Stimulated activated CD4-positive, alpha-beta T cell treated with anti-CD3 and anti-CD28 coated beads, TNF-alpha, amount 100 ng/mL, for 48 hours (primary cell): ENCODE data around the gene DLG2.

Experiments used
- DNase-seq, 3 donors: peaks; one replicate each; pipeline ENCODE4 v3.0.0-alpha.2; 2020; ENCODE audit warnings: low read depth in 3 of 3

DLG2 gene

GRCh38 chr11:84224042-84224441 is 1403.1 kb downstream of the DLG2 start:
- DNase-seq: no peak

- DNase-seq: no peak
Observed at GRCh38 chr11:84218318-84218717, 1408.8 kb downstream of the DLG2 start.

GRCh38 chr11:84215672-84216071 is 1411.5 kb downstream of the DLG2 start:
- DNase-seq: no peak

- no peak for DNase-seq
Observed at GRCh38 chr11:84214557-84214956, 1412.6 kb downstream of the DLG2 start.

GRCh38 chr11:84212468-84213390 is 1414.4 kb downstream of the DLG2 start:
- no peak for DNase-seq

- DNase-seq: no peak
Observed at GRCh38 chr11:84211896-84212295, 1415.2 kb downstream of the DLG2 start.

- DNase-seq: no peak
Observed at GRCh38 chr11:84194696-84195095, 1432.4 kb downstream of the DLG2 start.

GRCh38 chr11:84193706-84194105 is 1433.4 kb downstream of the DLG2 start:
- DNase-seq: no peak

GRCh38 chr11:84188521-84188920 is 1438.6 kb downstream of the DLG2 start:
- DNase-seq: no peak

- no peak for DNase-seq
Observed at GRCh38 chr11:84173078-84173477, 1454.1 kb downstream of the DLG2 start.

GRCh38 chr11:84165139-84165538 is 1462.0 kb downstream of the DLG2 start:
- DNase-seq: no peak

- DNase-seq: no peak
Observed at GRCh38 chr11:84164728-84165127, 1462.4 kb downstream of the DLG2 start.

GRCh38 chr11:84163116-84163515 is 1464.0 kb downstream of the DLG2 start:
- DNase-seq: no peak

GRCh38 chr11:84157639-84158038 is 1469.5 kb downstream of the DLG2 start:
- no peak for DNase-seq

- no peak for DNase-seq
Observed at GRCh38 chr11:84146826-84147225, 1480.3 kb downstream of the DLG2 start.

- no peak for DNase-seq
Observed at GRCh38 chr11:84145616-84146185, 1481.4 kb downstream of the DLG2 start.

GRCh38 chr11:84144531-84144930 is 1482.6 kb downstream of the DLG2 start:
- DNase-seq: no peak

GRCh38 chr11:84142411-84142810 is 1484.7 kb downstream of the DLG2 start:
- no peak for DNase-seq

- DNase-seq: no peak
Observed at GRCh38 chr11:84140386-84141169, 1486.6 kb downstream of the DLG2 start.

GRCh38 chr11:84137960-84138359 is 1489.2 kb downstream of the DLG2 start:
- no peak for DNase-seq

- DNase-seq: no peak
Observed at GRCh38 chr11:84137505-84137904, 1489.6 kb downstream of the DLG2 start.

- DNase-seq: no peak
Observed at GRCh38 chr11:84136926-84137325, 1490.2 kb downstream of the DLG2 start.
